GM12865 (cell line): ENCODE measurements around the gene LIN9.

Source experiments
- DNase-seq: peaks from one replicate; pipeline ENCODE4 v3.0.0; 2010; ENCODE audit warnings: low read depth
- H3K4me3 ChIP-seq: 2 replicates; pipeline ENCODE4 v1.5.1; 2011; ENCODE audit warnings: mild to moderate bottlenecking, low read depth, low read length, control low read depth
- CTCF ChIP-seq: IDR thresholded peaks from 2 replicates; pipeline ENCODE4 v1.5.1; 2011; ENCODE audit warnings: low read length, control low read depth, low read depth, inconsistent platforms; ENCODE audit not compliant: insufficient read depth; ENCODE audit errors: missing control alignments

The LIN9 gene

GRCh38 chr1:226335661-226336060 is 26.7 kb upstream of the LIN9 start:
- no peak for TF ChIP-seq CTCF
- DNase-seq, result no peak
- H3K4me3 ChIP-seq, result no peak overlapping the region

DNA sequence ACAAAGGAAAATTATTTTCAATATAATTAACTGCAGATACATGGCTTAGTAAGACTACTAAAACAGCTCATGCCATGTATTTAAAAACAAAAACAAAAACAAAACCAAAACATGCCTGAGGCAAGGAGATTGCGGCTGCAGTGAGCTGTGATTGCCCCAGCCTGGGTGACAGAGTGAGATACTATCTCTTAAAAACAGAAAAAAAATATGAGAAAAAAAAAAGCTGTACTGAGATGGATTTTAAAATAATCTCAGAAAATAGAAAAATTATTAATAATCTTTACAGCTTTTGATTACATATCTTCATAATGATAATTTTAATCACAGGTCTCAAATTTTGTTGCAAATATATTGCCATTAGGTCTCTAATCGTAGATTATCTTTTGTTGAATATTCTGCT is 24.0 kb upstream of the LIN9 start:
- H3K4me3 ChIP-seq, result peak overlapping the region; percentile 34
- no peak for TF ChIP-seq CTCF
- no peak for DNase-seq

DNA sequence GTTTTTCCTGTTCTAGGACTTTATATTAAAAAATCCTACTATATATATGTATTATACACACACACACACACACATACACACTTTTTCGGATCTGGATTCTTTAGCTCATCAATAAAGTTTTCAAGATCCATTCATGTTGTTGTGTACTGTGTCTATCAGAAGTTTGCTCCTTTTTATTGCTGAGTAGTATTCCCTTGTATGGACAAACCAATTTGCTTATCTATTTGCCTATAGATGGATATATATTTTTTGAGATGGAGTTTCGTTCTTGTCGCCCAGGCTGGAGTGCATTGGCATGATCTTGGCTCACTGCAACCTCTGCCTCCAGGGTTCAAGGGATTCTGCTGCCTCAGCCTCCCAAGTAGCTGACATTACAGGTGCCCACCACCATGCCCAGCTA is 20.3 kb upstream of the LIN9 start:
- TF ChIP-seq CTCF, result no peak
- H3K4me3 ChIP-seq, result no peak overlapping the region
- DNase-seq, result no peak

DNA sequence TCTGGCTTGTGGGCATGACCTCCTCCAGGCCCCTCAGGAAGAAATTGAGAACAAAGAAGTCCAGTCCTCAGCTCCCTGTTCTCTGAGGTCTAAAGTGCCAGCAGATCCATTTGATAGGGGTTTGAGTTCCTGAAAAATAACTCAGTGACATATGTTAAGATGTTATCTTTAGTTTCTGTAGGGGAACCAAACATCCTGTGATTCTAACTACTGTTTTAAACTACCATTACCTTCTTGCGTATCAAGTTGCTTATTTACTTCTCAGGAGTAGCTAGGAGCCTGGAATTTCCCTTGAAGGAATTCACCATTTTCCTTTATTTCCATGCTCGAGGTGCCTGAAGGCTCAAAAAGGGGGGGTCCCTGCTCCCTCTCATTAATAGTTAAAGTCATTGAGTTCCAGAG is 18.8 kb upstream of the LIN9 start:
- no peak for TF ChIP-seq CTCF
- no peak for DNase-seq
- H3K4me3 ChIP-seq, result no peak overlapping the region

- H3K4me3 ChIP-seq, result no peak overlapping the region
- no peak for TF ChIP-seq CTCF
- DNase-seq, result no peak
Observed at GRCh38 chr1:226325178-226325577, 16.2 kb upstream of the LIN9 start.

- TF ChIP-seq CTCF, result no peak
- H3K4me3 ChIP-seq, result no peak overlapping the region
- DNase-seq, result no peak
Observed at GRCh38 chr1:226324479-226324878, 15.5 kb upstream of the LIN9 start.

DNA sequence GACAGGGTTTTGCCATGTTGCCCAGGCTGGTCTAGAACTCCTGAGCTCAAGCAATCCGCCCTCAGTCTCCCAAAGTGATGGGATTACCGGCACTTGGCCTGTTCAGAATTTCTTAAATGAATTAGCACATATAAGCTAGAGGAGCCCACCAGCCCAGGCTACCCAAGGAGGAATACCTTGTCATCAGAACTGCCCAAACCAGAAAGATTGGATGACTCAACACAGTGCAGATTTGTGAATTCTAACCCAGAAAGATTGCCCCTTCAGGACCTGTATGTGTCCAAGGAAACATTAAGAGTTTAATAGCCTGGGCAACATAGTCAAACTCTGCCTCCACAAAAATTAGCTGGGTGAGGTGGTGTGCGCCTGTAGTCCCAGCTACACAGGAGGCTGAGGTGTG is 14.0 kb upstream of the LIN9 start:
- no peak for DNase-seq
- no peak for TF ChIP-seq CTCF
- no peak overlapping the region for H3K4me3 ChIP-seq
